ENCODE measurements around the gene AMZ1.

Gene AMZ1, protein sequence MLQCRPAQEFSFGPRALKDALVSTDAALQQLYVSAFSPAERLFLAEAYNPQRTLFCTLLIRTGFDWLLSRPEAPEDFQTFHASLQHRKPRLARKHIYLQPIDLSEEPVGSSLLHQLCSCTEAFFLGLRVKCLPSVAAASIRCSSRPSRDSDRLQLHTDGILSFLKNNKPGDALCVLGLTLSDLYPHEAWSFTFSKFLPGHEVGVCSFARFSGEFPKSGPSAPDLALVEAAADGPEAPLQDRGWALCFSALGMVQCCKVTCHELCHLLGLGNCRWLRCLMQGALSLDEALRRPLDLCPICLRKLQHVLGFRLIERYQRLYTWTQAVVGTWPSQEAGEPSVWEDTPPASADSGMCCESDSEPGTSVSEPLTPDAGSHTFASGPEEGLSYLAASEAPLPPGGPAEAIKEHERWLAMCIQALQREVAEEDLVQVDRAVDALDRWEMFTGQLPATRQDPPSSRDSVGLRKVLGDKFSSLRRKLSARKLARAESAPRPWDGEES
- total RNA-seq, result 1.4 to 2.2 (median 2.0) reads per million in 3 donors

DNA sequence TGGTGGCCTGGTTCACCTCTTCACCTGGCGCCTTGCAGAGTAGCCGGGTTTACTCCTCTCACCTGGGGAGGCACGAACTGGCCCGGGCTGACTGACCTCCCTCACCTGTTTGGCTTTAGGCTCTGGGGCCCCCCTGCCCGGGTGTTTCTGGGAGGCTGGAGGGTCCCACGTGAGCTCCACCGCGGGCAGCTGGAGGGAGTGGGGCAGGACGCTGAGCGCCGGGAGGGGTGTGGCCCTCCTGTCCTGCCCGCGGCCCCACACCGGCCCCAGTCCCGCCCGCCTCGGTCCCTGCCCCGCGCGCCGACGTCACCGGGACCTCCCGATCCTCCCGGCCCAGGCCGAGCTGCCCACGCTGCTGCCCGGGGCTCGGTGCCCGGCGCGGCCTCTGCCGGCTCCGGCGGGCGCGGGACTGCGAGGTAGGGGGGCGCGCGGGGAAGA is at the start of gene AMZ1:
AMZ1 (plus strand) TSS at position 322 of the 438 bp plus-strand sequence. CDS start 12,250 bp downstream, outside the sequence.
- Histone ChIP-seq H3K36me3 (ENCODE audit: control insufficient read depth, insufficient read depth, low read length) (no peaks in the 10 kb centered on the region), H3K4me1 (ENCODE audit: control insufficient read depth, insufficient read depth, low read length, poor library complexity, severe bottlenecking) (peaks cover 13% of the 10 kb centered on the region), H3K4me3 (ENCODE audit: insufficient read depth, low read depth, low read length, poor library complexity, severe bottlenecking) (no peak within 1 kb of the TSS), H3K27me3 (replicated peaks; ENCODE audit: control insufficient read depth, insufficient read depth, low read length, poor library complexity, severe bottlenecking) (peaks cover 15% of the 10 kb centered on the region), H3K9me3 (ENCODE audit: control insufficient read depth, low read length) (no peaks in the 10 kb centered on the region), H3K27ac (ENCODE audit: insufficient read depth, low read length, poor library complexity, severe bottlenecking) (no peak within 1 kb of the TSS)
- DNase-seq, result no peak

DNA sequence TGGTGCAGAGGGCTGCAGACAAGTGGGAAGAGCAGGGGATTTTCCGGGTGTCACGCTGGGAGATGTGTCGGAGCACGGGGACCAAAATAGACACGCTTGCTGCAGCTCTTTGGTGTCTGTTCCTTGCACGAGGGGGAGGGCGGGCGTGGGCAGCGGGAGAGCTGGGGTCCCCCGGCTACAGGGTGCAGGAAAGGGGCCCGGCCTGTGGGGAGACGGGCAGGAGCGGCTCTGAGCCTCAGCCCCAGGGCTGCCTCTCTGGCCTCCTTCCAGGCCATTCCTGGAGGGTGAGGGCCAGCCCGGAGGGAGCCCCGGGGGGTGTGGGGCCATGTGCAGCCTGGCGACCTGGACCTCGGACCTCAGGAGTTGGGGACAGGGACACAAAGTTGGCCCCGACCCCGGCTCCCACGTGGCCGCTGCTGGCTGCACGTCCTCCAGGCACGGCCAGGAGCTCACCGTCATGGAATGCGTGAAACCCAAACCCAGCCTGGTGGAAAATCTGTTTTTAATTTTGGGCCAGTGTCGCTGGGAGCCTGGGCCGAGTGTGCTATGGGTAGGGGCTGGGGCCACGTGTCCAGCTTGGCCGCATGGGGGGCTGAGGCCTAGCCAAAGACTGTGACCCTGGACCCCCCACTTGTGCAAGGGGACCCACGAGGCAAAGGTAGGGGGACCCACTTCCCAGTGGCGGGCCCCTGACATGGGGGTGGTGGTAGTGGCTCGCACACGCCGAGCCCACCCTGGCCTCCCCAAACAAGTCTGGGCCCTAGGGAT is 49.6 kb upstream of the AMZ1 start:
- H3K27me3 ChIP-seq (replicated peaks; ENCODE audit: control insufficient read depth, insufficient read depth, low read length, poor library complexity, severe bottlenecking), result no peaks in the 10 kb centered on the region
- H3K27ac ChIP-seq (ENCODE audit: insufficient read depth, low read length, poor library complexity, severe bottlenecking), result no peak overlapping the region
- DNase-seq, result no peak
- no peaks in the 10 kb centered on the region for H3K9me3 ChIP-seq (ENCODE audit: control insufficient read depth, low read length)
- no peak overlapping the region for H3K4me3 ChIP-seq (ENCODE audit: insufficient read depth, low read depth, low read length, poor library complexity, severe bottlenecking)
- H3K4me1 ChIP-seq (ENCODE audit: control insufficient read depth, insufficient read depth, low read length, poor library complexity, severe bottlenecking), result peaks cover 7% of the 10 kb centered on the region
- H3K36me3 ChIP-seq (ENCODE audit: control insufficient read depth, insufficient read depth, low read length), result no peaks in the 10 kb centered on the region

DNA sequence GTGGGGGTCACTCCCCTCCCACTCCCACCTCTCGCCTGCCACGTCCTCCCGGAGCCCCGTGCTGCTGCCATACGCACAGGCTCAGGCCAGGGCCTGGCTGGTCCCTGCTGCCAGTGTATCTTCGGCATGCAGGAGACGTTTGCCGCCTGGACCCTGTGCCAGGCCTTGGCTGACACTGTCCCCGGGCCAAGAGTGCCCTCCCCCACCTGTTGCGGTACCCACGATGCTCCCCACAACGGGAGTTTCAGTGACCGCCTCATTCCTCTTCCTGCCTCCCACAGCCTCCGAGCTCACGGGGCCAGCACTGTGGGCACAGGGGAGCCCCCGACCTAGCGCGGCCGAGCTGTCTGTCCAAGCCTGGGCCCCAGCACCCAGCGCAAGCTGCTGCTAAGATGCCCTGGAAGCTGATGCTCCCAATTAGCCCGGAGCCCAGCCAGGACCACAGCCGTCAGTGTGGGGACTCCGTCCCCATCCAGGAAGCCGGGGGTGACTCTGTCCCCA is 48.8 kb upstream of the AMZ1 start:
- no peak for DNase-seq
- Histone ChIP-seq H3K9me3 (ENCODE audit: control insufficient read depth, low read length) (no peaks in the 10 kb centered on the region), H3K4me1 (ENCODE audit: control insufficient read depth, insufficient read depth, low read length, poor library complexity, severe bottlenecking) (no peaks in the 10 kb centered on the region), H3K36me3 (ENCODE audit: control insufficient read depth, insufficient read depth, low read length) (no peaks in the 10 kb centered on the region), H3K4me3 (ENCODE audit: insufficient read depth, low read depth, low read length, poor library complexity, severe bottlenecking) (no peak overlapping the region), H3K27ac (ENCODE audit: insufficient read depth, low read length, poor library complexity, severe bottlenecking) (no peak overlapping the region), H3K27me3 (replicated peaks; ENCODE audit: control insufficient read depth, insufficient read depth, low read length, poor library complexity, severe bottlenecking) (no peaks in the 10 kb centered on the region)

DNA sequence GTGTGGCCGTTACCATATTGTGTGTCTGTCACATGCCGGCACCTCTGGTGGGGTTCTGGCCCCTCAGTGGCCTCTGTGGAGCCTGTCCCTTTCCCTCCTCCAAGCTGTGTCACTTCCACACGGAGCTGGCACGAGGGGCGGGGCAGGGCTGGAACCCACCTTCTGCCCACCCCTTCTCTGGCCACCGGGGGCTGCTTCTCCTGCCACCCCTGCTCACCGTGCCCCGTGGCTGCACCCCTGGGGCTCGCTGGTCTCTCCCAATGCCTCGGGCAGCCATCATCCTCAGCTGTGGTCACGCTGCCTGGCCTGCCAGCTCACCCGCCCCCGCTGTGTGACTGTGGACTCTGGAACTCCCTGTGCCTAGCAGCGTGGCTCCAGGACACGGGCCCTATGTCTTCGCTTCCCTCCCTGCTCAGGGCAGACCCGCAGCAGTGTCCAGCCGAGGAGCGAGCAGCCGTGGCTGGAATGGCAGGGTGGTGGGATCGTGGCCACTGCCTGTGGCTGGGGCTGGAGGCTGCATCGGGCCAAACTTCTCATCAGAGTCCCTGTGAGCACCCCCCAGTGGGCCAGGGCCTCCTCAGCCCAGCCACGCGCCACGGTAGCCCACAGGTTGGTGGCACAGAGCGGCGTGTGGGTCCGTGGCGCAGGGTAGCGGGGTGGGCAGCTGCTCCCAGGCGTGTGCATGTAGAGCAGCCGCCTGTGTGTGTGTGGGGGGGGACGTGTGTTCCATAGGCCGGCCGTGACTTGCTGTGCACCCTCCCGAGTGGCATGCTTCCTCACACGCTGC is 48.1 kb upstream of the AMZ1 start:
- no peaks in the 10 kb centered on the region for H3K36me3 ChIP-seq (ENCODE audit: control insufficient read depth, insufficient read depth, low read length)
- H3K27me3 ChIP-seq (replicated peaks; ENCODE audit: control insufficient read depth, insufficient read depth, low read length, poor library complexity, severe bottlenecking), result no peaks in the 10 kb centered on the region
- no peak overlapping the region for H3K27ac ChIP-seq (ENCODE audit: insufficient read depth, low read length, poor library complexity, severe bottlenecking)
- no peaks in the 10 kb centered on the region for H3K9me3 ChIP-seq (ENCODE audit: control insufficient read depth, low read length)
- peaks cover 3% of the 10 kb centered on the region for H3K4me1 ChIP-seq (ENCODE audit: control insufficient read depth, insufficient read depth, low read length, poor library complexity, severe bottlenecking)
- no peak overlapping the region for H3K4me3 ChIP-seq (ENCODE audit: insufficient read depth, low read depth, low read length, poor library complexity, severe bottlenecking)
- DNase-seq, result no peak

DNA sequence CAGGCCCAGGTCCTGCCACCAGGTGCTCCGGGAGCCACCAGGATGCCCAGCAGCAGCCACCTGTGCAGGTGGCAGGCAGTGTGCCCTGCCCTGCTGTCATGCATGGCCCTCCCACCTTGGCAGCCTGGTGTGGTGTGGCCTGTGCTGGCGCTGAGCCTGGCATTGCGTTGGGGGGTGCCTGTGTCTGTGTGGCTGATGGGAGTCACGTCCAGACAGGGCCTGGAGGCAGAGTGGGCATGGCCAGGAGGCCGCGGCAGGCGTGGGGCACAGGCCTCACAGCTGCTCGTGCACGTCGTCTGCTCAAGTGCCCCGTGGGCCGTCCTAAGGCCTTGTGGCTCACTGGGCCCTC is 47.5 kb upstream of the AMZ1 start:
- Histone ChIP-seq H3K27me3 (replicated peaks; ENCODE audit: control insufficient read depth, insufficient read depth, low read length, poor library complexity, severe bottlenecking) (no peaks in the 10 kb centered on the region), H3K4me1 (ENCODE audit: control insufficient read depth, insufficient read depth, low read length, poor library complexity, severe bottlenecking) (peaks cover 9% of the 10 kb centered on the region), H3K27ac (ENCODE audit: insufficient read depth, low read length, poor library complexity, severe bottlenecking) (no peak overlapping the region), H3K4me3 (ENCODE audit: insufficient read depth, low read depth, low read length, poor library complexity, severe bottlenecking) (no peak overlapping the region), H3K9me3 (ENCODE audit: control insufficient read depth, low read length) (no peaks in the 10 kb centered on the region), H3K36me3 (ENCODE audit: control insufficient read depth, insufficient read depth, low read length) (no peaks in the 10 kb centered on the region)
- no peak for DNase-seq

DNA sequence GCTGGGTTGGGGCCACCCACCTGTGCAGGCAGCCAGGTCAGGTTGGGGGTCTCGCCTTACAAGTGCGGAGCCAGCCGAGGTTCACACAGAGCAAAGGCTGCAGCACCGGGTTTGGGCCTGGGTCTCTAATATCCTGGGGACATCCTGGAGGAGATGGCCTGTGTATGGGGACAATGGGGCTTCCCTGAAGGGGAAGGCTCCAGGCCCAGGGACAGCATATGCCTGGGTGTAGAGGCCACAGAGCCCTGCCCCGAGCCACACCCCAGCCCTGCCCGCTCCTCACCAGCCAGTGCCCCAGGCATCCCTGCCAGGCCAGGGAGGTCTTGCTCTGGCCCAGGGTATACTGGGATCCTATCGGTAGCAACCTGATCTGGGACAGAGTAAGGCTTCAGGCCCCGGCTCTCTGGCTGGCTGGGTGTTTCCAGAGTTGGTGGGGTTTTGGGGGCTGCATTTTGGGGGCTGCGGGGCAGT is 47.1 kb upstream of the AMZ1 start:
- Histone ChIP-seq H3K27me3 (replicated peaks; ENCODE audit: control insufficient read depth, insufficient read depth, low read length, poor library complexity, severe bottlenecking) (no peaks in the 10 kb centered on the region), H3K27ac (ENCODE audit: insufficient read depth, low read length, poor library complexity, severe bottlenecking) (no peak overlapping the region), H3K4me1 (ENCODE audit: control insufficient read depth, insufficient read depth, low read length, poor library complexity, severe bottlenecking) (peaks cover 13% of the 10 kb centered on the region), H3K36me3 (ENCODE audit: control insufficient read depth, insufficient read depth, low read length) (no peaks in the 10 kb centered on the region), H3K9me3 (ENCODE audit: control insufficient read depth, low read length) (no peaks in the 10 kb centered on the region), H3K4me3 (ENCODE audit: insufficient read depth, low read depth, low read length, poor library complexity, severe bottlenecking) (no peak overlapping the region)
- DNase-seq, result no peak

DNA sequence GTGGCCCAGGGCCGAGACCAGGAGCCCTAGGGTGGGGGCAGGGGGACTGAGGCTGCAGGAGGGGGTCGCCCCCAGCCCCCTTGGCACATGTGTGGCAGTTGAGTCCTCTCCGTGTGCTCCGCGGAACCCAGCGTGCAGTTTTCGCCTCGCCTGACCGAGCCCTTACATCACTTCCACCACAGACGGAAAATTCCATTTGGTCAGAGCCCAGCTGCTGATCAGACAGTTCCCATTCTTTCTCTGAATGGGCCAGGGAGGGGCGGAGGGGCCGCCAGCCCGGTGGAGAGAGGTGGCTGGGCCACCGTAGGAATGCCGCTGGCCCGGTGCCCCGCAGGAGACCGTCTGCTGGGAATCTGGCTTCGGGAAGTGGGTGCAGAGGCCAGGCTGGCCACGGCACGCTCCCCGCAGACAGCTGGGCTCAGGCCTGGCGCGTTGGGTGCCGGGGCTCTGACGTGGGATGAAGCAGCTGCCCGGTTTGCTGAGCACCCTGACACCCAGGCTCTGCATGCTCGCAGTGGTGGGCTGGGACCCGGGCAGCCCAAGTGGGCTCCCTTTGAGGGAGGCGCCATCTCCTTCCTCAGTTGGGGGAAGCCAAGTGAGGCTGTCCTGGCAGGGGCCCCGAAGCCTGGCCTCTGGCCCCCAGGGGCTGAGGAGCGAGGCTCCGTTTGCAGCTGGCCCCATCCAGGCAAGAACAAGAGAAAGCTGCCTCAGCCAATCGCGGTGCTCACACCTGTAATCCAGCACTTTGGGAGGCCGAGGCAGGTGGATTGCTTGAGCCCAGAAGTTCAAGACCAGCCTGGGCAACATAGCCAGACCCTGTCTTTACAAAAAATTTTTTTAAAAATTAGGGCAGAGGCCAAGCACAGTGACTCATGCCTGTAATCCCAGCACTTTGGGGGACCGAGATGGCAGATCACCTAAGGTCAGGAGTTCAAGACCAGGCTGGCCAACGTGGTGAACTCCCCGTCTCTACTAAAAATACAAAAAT is 46.3 kb upstream of the AMZ1 start:
- Histone ChIP-seq H3K36me3 (ENCODE audit: control insufficient read depth, insufficient read depth, low read length) (no peaks in the 10 kb centered on the region), H3K4me3 (ENCODE audit: insufficient read depth, low read depth, low read length, poor library complexity, severe bottlenecking) (no peak overlapping the region), H3K27me3 (replicated peaks; ENCODE audit: control insufficient read depth, insufficient read depth, low read length, poor library complexity, severe bottlenecking) (no peaks in the 10 kb centered on the region), H3K9me3 (ENCODE audit: control insufficient read depth, low read length) (no peaks in the 10 kb centered on the region), H3K27ac (ENCODE audit: insufficient read depth, low read length, poor library complexity, severe bottlenecking) (no peak overlapping the region), H3K4me1 (ENCODE audit: control insufficient read depth, insufficient read depth, low read length, poor library complexity, severe bottlenecking) (peaks cover 13% of the 10 kb centered on the region)
- no peak for DNase-seq

DNA sequence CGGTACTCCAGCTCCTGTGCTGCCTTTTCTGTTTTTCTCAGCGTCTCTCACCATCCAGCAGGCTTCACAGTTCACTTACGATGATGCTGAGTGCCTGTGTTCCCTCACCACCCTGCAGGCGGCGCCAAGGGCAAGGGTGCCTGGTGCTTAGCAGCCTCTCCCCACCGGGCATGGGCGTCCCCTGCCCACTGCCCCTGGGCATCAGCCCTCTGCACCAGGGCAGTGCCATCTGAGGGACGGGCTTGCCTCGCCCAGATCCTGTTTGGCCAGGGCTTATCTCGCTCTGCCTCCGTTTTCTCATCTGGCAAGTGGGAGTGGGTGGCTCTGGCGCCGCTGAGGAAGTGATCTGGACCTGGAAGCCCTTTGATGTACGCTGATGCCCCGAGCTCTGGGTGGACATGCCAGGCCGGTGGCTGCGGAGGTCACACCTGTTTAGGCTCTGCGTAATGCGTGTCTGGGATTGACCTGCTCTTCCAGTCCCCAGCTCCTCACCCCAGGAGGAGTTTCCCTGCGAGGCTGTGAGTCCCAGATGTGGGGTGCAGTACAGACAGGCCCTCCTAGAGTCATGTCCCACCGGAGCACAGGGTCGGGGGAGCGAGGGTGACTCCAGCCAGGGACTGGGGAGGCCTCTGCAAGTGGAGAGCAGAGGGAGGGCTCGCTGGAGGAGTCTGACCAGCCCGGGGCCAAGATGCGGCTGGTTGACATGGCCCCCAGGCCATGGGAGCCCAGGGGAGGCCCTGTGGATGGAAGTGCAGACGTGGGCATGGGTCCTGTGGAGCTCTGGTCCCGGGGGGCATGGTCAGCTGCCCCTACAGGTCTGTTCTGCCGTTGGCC is 44.4 kb upstream of the AMZ1 start:
- H3K27ac ChIP-seq (ENCODE audit: insufficient read depth, low read length, poor library complexity, severe bottlenecking), result no peak overlapping the region

More for the DNA sequence above, 44.4 kb upstream of the AMZ1 start:
- H3K4me1 ChIP-seq (ENCODE audit: control insufficient read depth, insufficient read depth, low read length, poor library complexity, severe bottlenecking), result peaks cover 13% of the 10 kb centered on the region
- no peak for DNase-seq
- no peaks in the 10 kb centered on the region for H3K9me3 ChIP-seq (ENCODE audit: control insufficient read depth, low read length)
- H3K27me3 ChIP-seq (replicated peaks; ENCODE audit: control insufficient read depth, insufficient read depth, low read length, poor library complexity, severe bottlenecking), result no peaks in the 10 kb centered on the region
- no peak overlapping the region for H3K4me3 ChIP-seq (ENCODE audit: insufficient read depth, low read depth, low read length, poor library complexity, severe bottlenecking)
- no peaks in the 10 kb centered on the region for H3K36me3 ChIP-seq (ENCODE audit: control insufficient read depth, insufficient read depth, low read length)
